ENCODE data around the gene CDHR5.

GRCh38 chr11:573146-573759 lies 51.5 kb downstream of the CDHR5 start:
- no peak for TF ChIP-seq MAZ (IDR thresholded peaks at IDR 0.05; ENCODE audit: borderline replicate concordance, low read depth, low read length)
- no peak for TF ChIP-seq CEBPB (IDR thresholded peaks at IDR 0.05; ENCODE audit: low read depth, low read length)
- TF ChIP-seq, protein P1, sequence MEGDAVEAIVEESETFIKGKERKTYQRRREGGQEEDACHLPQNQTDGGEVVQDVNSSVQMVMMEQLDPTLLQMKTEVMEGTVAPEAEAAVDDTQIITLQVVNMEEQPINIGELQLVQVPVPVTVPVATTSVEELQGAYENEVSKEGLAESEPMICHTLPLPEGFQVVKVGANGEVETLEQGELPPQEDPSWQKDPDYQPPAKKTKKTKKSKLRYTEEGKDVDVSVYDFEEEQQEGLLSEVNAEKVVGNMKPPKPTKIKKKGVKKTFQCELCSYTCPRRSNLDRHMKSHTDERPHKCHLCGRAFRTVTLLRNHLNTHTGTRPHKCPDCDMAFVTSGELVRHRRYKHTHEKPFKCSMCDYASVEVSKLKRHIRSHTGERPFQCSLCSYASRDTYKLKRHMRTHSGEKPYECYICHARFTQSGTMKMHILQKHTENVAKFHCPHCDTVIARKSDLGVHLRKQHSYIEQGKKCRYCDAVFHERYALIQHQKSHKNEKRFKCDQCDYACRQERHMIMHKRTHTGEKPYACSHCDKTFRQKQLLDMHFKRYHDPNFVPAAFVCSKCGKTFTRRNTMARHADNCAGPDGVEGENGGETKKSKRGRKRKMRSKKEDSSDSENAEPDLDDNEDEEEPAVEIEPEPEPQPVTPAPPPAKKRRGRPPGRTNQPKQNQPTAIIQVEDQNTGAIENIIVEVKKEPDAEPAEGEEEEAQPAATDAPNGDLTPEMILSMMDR (conservative IDR thresholded peaks at IDR 0.05; ENCODE audit: low read depth, low read length), result no peak
- no peak for TF ChIP-seq POLR2A (IDR thresholded peaks at IDR 0.05; ENCODE audit: low read depth, low read length)
- TF ChIP-seq MAFK (IDR thresholded peaks at IDR 0.05; ENCODE audit: low read depth, low read length), result no peak
- TF ChIP-seq RAD21 (IDR thresholded peaks at IDR 0.05; ENCODE audit: low read length), result no peak
- no peak for TF ChIP-seq MXI1 (IDR thresholded peaks at IDR 0.05; ENCODE audit: borderline replicate concordance, low read depth, low read length)
- no peak for TF ChIP-seq FOS (IDR thresholded peaks at IDR 0.05; ENCODE audit: low read depth, low read length)
- TF ChIP-seq, protein P2, sequence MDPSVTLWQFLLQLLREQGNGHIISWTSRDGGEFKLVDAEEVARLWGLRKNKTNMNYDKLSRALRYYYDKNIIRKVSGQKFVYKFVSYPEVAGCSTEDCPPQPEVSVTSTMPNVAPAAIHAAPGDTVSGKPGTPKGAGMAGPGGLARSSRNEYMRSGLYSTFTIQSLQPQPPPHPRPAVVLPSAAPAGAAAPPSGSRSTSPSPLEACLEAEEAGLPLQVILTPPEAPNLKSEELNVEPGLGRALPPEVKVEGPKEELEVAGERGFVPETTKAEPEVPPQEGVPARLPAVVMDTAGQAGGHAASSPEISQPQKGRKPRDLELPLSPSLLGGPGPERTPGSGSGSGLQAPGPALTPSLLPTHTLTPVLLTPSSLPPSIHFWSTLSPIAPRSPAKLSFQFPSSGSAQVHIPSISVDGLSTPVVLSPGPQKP (IDR thresholded peaks at IDR 0.05; ENCODE audit: borderline replicate concordance, low read depth, low read length), result no peak
- TF ChIP-seq, protein P3, sequence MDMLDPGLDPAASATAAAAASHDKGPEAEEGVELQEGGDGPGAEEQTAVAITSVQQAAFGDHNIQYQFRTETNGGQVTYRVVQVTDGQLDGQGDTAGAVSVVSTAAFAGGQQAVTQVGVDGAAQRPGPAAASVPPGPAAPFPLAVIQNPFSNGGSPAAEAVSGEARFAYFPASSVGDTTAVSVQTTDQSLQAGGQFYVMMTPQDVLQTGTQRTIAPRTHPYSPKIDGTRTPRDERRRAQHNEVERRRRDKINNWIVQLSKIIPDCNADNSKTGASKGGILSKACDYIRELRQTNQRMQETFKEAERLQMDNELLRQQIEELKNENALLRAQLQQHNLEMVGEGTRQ (IDR thresholded peaks at IDR 0.05; ENCODE audit: low read depth, low read length), result no peak
- no peak for TF ChIP-seq NFE2L2 (IDR thresholded peaks at IDR 0.05; ENCODE audit: low read depth, low read length)
- no peak for TF ChIP-seq SMC3 (IDR thresholded peaks at IDR 0.05; ENCODE audit: low read depth, low read length)
- TF ChIP-seq CHD1 (IDR thresholded peaks at IDR 0.05; ENCODE audit: low read depth, low read length), result no peak

Measured in IMR-90 (cell line).